ENCODE data around the gene TNFSF4. TPM values are rescaled to one million over a fixed set of nuclear protein-coding genes. Genes with fewer than 3 reads are reported as not detected.

The TNFSF4 gene
- polyA plus RNA-seq, 1 donor from 2014 or later, result 1.0 TPM

GRCh38 chr1:173253046-173253445 lies 45.9 kb upstream of the TNFSF4 start:
- Histone ChIP-seq H3K27me3 (ENCODE audit: insufficient read depth, low read depth, low read length) (no peaks in the 10 kb centered on the region), H3K4me2 (ENCODE audit: low read length) (no peak overlapping the region), H3K9ac (ENCODE audit: low read length) (no peak overlapping the region), H3K36me3 (ENCODE audit: insufficient read depth, low read length) (no peaks in the 10 kb centered on the region), H3K9me2 (ENCODE audit: insufficient read depth, low read length) (no peaks in the 10 kb centered on the region), H3K9me3 (ENCODE audit: low read length) (no peaks in the 10 kb centered on the region), H3F3A (ENCODE audit: insufficient read depth, low read length, poor library complexity, severe bottlenecking) (no peaks in the 10 kb centered on the region), H3K4me3 (ENCODE audit: low read length) (no peak overlapping the region), H3K79me2 (replicated peaks; ENCODE audit: insufficient read depth, low read length) (no peaks in the 10 kb centered on the region), H3K27ac (ENCODE audit: low read length) (no peak overlapping the region), H4K20me1 (ENCODE audit: insufficient read depth) (no peaks in the 10 kb centered on the region), H2AFZ (ENCODE audit: low read depth, low read length) (no peak overlapping the region)
- TF ChIP-seq POLR2AphosphoS5 (IDR thresholded peaks at IDR 0.05), result no peak
- TF ChIP-seq CTCF (IDR thresholded peaks at IDR 0.05; ENCODE audit: poor library complexity, severe bottlenecking), result no peak

- Histone ChIP-seq H3K4me3 (ENCODE audit: low read length) (no peak overlapping the region), H3K36me3 (ENCODE audit: insufficient read depth, low read length) (no peaks in the 10 kb centered on the region), H3K9ac (ENCODE audit: low read length) (no peak overlapping the region), H3F3A (ENCODE audit: insufficient read depth, low read length, poor library complexity, severe bottlenecking) (no peaks in the 10 kb centered on the region), H3K27me3 (ENCODE audit: insufficient read depth, low read depth, low read length) (no peaks in the 10 kb centered on the region), H3K27ac (ENCODE audit: low read length) (no peak overlapping the region), H3K9me3 (ENCODE audit: low read length) (no peaks in the 10 kb centered on the region), H2AFZ (ENCODE audit: low read depth, low read length) (no peak overlapping the region), H3K79me2 (replicated peaks; ENCODE audit: insufficient read depth, low read length) (no peaks in the 10 kb centered on the region), H3K9me2 (ENCODE audit: insufficient read depth, low read length) (no peaks in the 10 kb centered on the region), H3K4me2 (ENCODE audit: low read length) (no peak overlapping the region), H4K20me1 (ENCODE audit: insufficient read depth) (no peaks in the 10 kb centered on the region)
- TF ChIP-seq REST (IDR thresholded peaks at IDR 0.05; ENCODE audit: borderline replicate concordance) (no peak), SMC3 (conservative IDR thresholded peaks at IDR 0.05; ENCODE audit: poor library complexity) (no peak), POLR2AphosphoS5 (IDR thresholded peaks at IDR 0.05) (no peak), TAF1 (IDR thresholded peaks at IDR 0.05; ENCODE audit: low read depth) (no peak), MXI1 (conservative IDR thresholded peaks at IDR 0.05; ENCODE audit: poor library complexity, severe bottlenecking) (no peak), RAD21 (conservative IDR thresholded peaks at IDR 0.05) (no peak), EP300 (conservative IDR thresholded peaks at IDR 0.05; ENCODE audit: poor library complexity, severe bottlenecking) (no peak)
Measured at GRCh38 chr1:173249349-173249748, 42.2 kb upstream of the TNFSF4 start.

GRCh38 chr1:173248247-173248940 lies 41.3 kb upstream of the TNFSF4 start:
- H3K9me2 ChIP-seq (ENCODE audit: insufficient read depth, low read length), result no peaks in the 10 kb centered on the region
- no peaks in the 10 kb centered on the region for H3K36me3 ChIP-seq (ENCODE audit: insufficient read depth, low read length)
- no peak overlapping the region for H3K4me2 ChIP-seq (ENCODE audit: low read length)
- H3K4me3 ChIP-seq (ENCODE audit: low read length), result no peak overlapping the region
- no peaks in the 10 kb centered on the region for H3K27me3 ChIP-seq (ENCODE audit: insufficient read depth, low read depth, low read length)
- no peaks in the 10 kb centered on the region for H3K79me2 ChIP-seq (replicated peaks; ENCODE audit: insufficient read depth, low read length)
- H4K20me1 ChIP-seq (ENCODE audit: insufficient read depth), result no peaks in the 10 kb centered on the region
- no peaks in the 10 kb centered on the region for H3F3A ChIP-seq (ENCODE audit: insufficient read depth, low read length, poor library complexity, severe bottlenecking)
- H3K27ac ChIP-seq (ENCODE audit: low read length), result no peak overlapping the region
- no peak overlapping the region for H2AFZ ChIP-seq (ENCODE audit: low read depth, low read length)
- H3K9ac ChIP-seq (ENCODE audit: low read length), result no peak overlapping the region
- H3K9me3 ChIP-seq (ENCODE audit: low read length), result no peaks in the 10 kb centered on the region
- no peak for TF ChIP-seq POLR2AphosphoS5 (IDR thresholded peaks at IDR 0.05)
- no peak for TF ChIP-seq TAF1 (IDR thresholded peaks at IDR 0.05; ENCODE audit: low read depth)
- no peak for TF ChIP-seq RAD21 (conservative IDR thresholded peaks at IDR 0.05)
- no peak for TF ChIP-seq SMC3 (conservative IDR thresholded peaks at IDR 0.05; ENCODE audit: poor library complexity)
- no peak for TF ChIP-seq REST (IDR thresholded peaks at IDR 0.05; ENCODE audit: borderline replicate concordance)
- no peak for TF ChIP-seq MXI1 (conservative IDR thresholded peaks at IDR 0.05; ENCODE audit: poor library complexity, severe bottlenecking)
- TF ChIP-seq CTCF (IDR thresholded peaks at IDR 0.05; ENCODE audit: poor library complexity, severe bottlenecking), result no peak
- TF ChIP-seq EZH2 (IDR thresholded peaks at IDR 0.05; ENCODE audit: borderline replicate concordance, insufficient read depth, low read length, poor library complexity, severe bottlenecking), result no peak
- no peak for TF ChIP-seq EP300 (conservative IDR thresholded peaks at IDR 0.05; ENCODE audit: poor library complexity, severe bottlenecking)
